ENCODE measurements around the gene ATF5. TPM values are rescaled to one million over a fixed set of nuclear protein-coding genes. Genes with fewer than 3 reads are reported as not detected.

The ATF5 gene
- total and polyA plus RNA-seq, 2 donors (not counting 1 experiment from before 2014, with no cell fraction given) = 7.4 to 7.9 TPM

DNA sequence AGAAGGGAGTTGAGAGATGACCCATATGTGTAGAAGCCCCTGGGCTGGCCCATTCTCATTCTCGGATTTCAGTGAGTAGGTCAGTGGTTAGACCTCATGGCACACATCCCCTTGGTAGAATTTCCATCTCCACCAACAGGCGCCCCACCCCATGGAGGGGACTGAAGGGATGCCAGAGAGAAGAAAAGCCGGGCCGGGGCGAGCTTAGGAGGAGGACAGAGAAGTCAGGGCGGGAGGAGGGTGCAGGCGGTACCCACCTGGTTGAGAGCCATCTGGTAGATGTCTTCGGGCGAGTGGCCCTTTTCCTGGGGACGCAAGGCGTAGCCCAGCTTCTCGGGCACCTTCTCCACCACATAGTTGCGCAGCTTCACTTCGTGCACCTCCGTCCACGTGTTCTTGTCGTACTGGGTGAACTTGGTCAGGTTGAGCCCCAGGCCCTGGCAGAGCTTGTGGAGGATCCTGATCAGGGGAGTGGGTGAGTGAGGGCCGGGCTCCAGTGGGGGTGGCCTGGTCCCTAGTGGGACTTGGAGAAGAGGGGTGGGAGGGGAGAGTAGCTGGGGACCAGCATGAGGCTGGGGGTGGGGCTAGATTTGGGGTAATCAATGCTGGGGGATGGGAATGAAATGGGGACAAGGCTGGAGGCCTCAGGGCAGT, 34.9 kb upstream of the ATF5 start:
- Histone ChIP-seq H3K9ac (ENCODE audit: insufficient read depth, low read length) (no peak overlapping the region), H3K36me3 (ENCODE audit: control insufficient read depth, insufficient read depth, low read length) (no peaks in the 10 kb centered on the region), H3K27ac (ENCODE audit: insufficient read depth, low read length) (no peak overlapping the region), H3K4me1 (ENCODE audit: control insufficient read depth, extremely low read depth, insufficient read depth, low read length) (peaks cover 7% of the 10 kb centered on the region), H3K4me3 (replicated peaks in 1 of 4; ENCODE audit: control extremely low read depth in 1 of 4, insufficient read depth in 1 of 4, low read depth in 3 of 4, low read length in 4 of 4) (no peak overlapping the region), H2AFZ (ENCODE audit: low read length) (no peak overlapping the region), H3K27me3 (ENCODE audit: control insufficient read depth, insufficient read depth, low read length) (no peaks in the 10 kb centered on the region), H3K9me3 (ENCODE audit: control insufficient read depth, insufficient read depth, low read depth, low read length) (no peaks in the 10 kb centered on the region), H3K79me2 (ENCODE audit: control insufficient read depth, insufficient read depth, low read length) (no peaks in the 10 kb centered on the region), H3K4me2 (ENCODE audit: extremely low read depth, insufficient read depth, low read length) (no peak overlapping the region), H4K20me1 (ENCODE audit: control insufficient read depth, extremely low read depth, insufficient read depth, low read length) (no peaks in the 10 kb centered on the region)
- DNase-seq (ENCODE audit: low read depth in 2 of 2) = no peak
- TF ChIP-seq, protein P1, sequence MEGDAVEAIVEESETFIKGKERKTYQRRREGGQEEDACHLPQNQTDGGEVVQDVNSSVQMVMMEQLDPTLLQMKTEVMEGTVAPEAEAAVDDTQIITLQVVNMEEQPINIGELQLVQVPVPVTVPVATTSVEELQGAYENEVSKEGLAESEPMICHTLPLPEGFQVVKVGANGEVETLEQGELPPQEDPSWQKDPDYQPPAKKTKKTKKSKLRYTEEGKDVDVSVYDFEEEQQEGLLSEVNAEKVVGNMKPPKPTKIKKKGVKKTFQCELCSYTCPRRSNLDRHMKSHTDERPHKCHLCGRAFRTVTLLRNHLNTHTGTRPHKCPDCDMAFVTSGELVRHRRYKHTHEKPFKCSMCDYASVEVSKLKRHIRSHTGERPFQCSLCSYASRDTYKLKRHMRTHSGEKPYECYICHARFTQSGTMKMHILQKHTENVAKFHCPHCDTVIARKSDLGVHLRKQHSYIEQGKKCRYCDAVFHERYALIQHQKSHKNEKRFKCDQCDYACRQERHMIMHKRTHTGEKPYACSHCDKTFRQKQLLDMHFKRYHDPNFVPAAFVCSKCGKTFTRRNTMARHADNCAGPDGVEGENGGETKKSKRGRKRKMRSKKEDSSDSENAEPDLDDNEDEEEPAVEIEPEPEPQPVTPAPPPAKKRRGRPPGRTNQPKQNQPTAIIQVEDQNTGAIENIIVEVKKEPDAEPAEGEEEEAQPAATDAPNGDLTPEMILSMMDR (conservative IDR thresholded peaks at IDR 0.05 in 1 of 2, IDR thresholded peaks at IDR 0.05 in 1 of 2; ENCODE audit: low read depth in 1 of 2, low read length in 2 of 2) = no peak
- no peak for TF ChIP-seq EZH2 (IDR thresholded peaks at IDR 0.05; ENCODE audit: low read length, missing control alignments)

DNA sequence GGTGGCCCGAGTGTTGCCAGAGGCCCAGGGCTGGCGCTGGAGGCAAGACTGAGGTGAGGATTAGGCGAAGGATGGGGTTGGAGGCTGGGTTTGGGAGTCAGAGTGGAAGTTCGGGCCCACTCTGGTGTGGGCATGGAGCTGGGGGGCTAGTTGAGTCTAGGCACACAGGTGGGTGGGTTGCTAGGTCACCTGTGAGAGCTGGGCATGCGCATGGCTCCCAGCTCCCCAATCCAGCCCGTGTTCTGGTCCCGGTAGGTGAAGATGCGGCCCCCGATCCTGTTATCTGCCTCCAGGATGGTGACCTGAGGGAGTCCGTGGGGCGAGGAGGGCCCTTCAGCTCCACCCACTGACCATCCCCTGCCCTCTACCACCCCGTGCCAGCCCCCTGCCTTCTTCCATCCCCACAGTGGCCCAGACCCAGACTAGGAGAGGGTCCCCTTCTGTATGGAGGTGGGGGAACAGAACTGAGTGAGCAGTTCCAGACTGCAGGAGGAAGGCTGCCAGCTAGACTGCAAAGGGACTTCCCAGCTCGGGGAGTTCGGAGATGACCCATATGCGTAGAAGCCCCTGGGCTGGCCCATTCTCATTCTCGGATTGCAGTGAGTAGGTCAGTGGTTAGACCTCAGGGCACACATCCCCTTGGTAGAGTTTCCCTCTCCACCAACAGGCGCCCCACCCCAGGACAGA, 34.0 kb upstream of the ATF5 start:
- peaks cover 7% of the 10 kb centered on the region for H3K4me1 ChIP-seq (ENCODE audit: control insufficient read depth, extremely low read depth, insufficient read depth, low read length)
- H3K4me3 ChIP-seq (replicated peaks in 1 of 4; ENCODE audit: control extremely low read depth in 1 of 4, insufficient read depth in 1 of 4, low read depth in 3 of 4, low read length in 4 of 4) = no peak overlapping the region
- no peaks in the 10 kb centered on the region for H3K27me3 ChIP-seq (ENCODE audit: control insufficient read depth, insufficient read depth, low read length)
- no peaks in the 10 kb centered on the region for H4K20me1 ChIP-seq (ENCODE audit: control insufficient read depth, extremely low read depth, insufficient read depth, low read length)
- DNase-seq (ENCODE audit: low read depth in 2 of 2) = no peak
- no peak overlapping the region for H3K4me2 ChIP-seq (ENCODE audit: extremely low read depth, insufficient read depth, low read length)
- no peaks in the 10 kb centered on the region for H3K79me2 ChIP-seq (ENCODE audit: control insufficient read depth, insufficient read depth, low read length)
- no peaks in the 10 kb centered on the region for H3K36me3 ChIP-seq (ENCODE audit: control insufficient read depth, insufficient read depth, low read length)
- no peaks in the 10 kb centered on the region for H3K9me3 ChIP-seq (ENCODE audit: control insufficient read depth, insufficient read depth, low read depth, low read length)
- H3K27ac ChIP-seq (ENCODE audit: insufficient read depth, low read length) = no peak overlapping the region
- H3K9ac ChIP-seq (ENCODE audit: insufficient read depth, low read length) = no peak overlapping the region
- H2AFZ ChIP-seq (ENCODE audit: low read length) = no peak overlapping the region
- TF ChIP-seq EZH2 (IDR thresholded peaks at IDR 0.05; ENCODE audit: low read length, missing control alignments) = no peak
- TF ChIP-seq, protein P1 (conservative IDR thresholded peaks at IDR 0.05 in 1 of 2, IDR thresholded peaks at IDR 0.05 in 1 of 2; ENCODE audit: low read depth in 1 of 2, low read length in 2 of 2) = no peak

DNA sequence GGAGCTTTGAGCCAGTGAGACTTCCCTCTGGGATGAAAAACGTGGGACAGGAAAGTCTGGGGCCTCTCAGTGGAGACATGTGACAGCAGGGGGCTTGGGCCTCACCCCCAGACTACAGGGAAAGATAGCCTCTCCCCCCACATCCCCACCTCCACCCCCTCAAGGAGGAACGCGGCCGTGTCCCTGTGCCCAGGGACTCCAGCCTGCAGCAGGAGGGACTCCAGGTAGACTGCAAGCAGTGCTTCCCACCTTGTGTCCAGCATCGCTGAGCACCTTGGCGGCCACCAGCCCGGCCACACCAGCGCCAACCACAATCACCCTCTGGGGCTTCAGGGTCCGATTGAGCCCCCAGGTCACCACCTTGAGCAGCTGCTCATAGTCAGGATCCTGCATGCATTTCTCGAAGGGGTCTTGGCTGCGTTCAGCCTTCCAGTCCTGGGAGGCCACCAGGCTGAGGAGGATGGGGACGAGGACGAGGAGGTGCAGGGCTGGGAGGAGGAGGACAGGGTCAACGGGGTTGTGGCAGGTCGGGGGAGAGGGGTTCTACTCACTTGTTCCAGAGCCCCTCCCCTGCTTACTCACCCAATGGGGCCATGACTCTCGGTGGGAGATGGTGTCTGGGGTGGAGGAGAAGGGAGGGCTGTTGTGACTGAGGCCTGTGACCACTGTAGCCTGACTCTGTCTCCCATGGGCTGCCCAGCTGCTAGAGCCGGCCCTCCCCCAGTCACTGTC, 33.3 kb upstream of the ATF5 start:
- no peaks in the 10 kb centered on the region for H4K20me1 ChIP-seq (ENCODE audit: control insufficient read depth, extremely low read depth, insufficient read depth, low read length)
- H2AFZ ChIP-seq (ENCODE audit: low read length) = no peak overlapping the region
- peaks cover 4% of the 10 kb centered on the region for H3K4me1 ChIP-seq (ENCODE audit: control insufficient read depth, extremely low read depth, insufficient read depth, low read length)
- H3K9ac ChIP-seq (ENCODE audit: insufficient read depth, low read length) = no peak overlapping the region
- no peak overlapping the region for H3K4me3 ChIP-seq (replicated peaks in 1 of 4; ENCODE audit: control extremely low read depth in 1 of 4, insufficient read depth in 1 of 4, low read depth in 3 of 4, low read length in 4 of 4)
- DNase-seq (ENCODE audit: low read depth in 2 of 2) = no peak
- no peak overlapping the region for H3K27ac ChIP-seq (ENCODE audit: insufficient read depth, low read length)
- H3K9me3 ChIP-seq (ENCODE audit: control insufficient read depth, insufficient read depth, low read depth, low read length) = no peaks in the 10 kb centered on the region
- TF ChIP-seq, protein P1 (conservative IDR thresholded peaks at IDR 0.05 in 1 of 2, IDR thresholded peaks at IDR 0.05 in 1 of 2; ENCODE audit: low read depth in 1 of 2, low read length in 2 of 2) = no peak
- no peak for TF ChIP-seq EZH2 (IDR thresholded peaks at IDR 0.05; ENCODE audit: low read length, missing control alignments)
- H3K79me2 ChIP-seq (ENCODE audit: control insufficient read depth, insufficient read depth, low read length) = no peaks in the 10 kb centered on the region
- H3K4me2 ChIP-seq (ENCODE audit: extremely low read depth, insufficient read depth, low read length) = no peak overlapping the region
- H3K27me3 ChIP-seq (ENCODE audit: control insufficient read depth, insufficient read depth, low read length) = no peaks in the 10 kb centered on the region
- no peaks in the 10 kb centered on the region for H3K36me3 ChIP-seq (ENCODE audit: control insufficient read depth, insufficient read depth, low read length)

Measured in fibroblast of lung (primary cell).